ENCODE measurements around the gene ADGRF1.

The ADGRF1 gene

DNA sequence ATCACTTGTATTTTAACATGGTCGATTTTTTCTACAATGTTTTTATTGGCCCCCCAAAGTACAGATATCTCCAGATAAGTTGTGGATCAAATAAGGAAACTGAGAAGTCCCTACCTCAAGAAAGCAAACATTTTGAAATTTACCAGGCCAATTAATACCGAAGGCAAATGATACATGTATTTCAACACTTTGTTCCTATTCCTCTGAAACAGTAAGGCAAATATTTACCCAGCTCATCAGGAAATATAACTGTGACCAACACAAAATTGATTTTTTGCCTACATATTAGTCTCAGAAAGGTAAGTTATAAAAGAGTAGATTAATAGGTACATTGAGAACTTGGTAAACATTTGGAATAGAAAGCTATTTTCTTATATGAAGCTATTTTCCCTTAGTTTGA lies 69.1 kb downstream of the ADGRF1 start:
- no peak for DNase-seq

DNA sequence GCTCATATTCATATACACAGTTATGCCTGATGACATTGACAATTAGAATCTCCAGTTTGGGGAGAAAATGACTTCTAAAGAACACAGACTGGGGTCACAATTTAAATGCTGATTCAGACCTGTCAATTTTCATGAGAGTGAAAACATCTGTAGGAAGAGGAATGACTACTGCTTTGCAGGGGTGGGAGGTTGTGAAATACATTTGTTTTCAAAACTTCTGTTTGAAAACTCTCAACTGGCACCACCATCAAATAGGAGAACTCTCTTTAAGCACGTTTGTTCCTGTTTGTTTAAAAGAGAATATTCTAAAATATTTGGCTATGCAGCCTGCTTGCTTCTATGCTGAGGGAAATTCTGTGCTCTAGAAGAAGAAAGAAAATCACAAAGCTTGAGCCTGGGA lies 69.6 kb downstream of the ADGRF1 start:
- no peak for DNase-seq

DNA sequence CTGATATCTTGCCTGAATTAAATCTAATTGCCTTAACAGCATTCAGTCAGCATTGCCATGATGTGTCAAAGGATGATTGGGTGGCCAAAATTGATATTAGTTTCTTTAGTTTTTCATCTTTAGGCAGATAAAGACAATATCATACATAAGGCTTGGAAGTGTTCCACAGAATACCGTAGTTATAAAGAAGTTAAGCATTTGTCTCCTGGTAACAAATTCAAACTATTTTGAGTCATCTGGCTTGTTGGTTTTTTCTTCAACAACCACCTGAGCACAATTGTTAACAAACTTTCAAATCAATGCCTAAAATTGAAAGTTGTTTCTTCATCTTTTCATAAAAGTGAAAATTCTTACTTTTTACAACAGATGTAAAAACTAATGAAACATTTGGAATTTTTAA lies 72.9 kb downstream of the ADGRF1 start:
- DNase-seq: no peak

DNA sequence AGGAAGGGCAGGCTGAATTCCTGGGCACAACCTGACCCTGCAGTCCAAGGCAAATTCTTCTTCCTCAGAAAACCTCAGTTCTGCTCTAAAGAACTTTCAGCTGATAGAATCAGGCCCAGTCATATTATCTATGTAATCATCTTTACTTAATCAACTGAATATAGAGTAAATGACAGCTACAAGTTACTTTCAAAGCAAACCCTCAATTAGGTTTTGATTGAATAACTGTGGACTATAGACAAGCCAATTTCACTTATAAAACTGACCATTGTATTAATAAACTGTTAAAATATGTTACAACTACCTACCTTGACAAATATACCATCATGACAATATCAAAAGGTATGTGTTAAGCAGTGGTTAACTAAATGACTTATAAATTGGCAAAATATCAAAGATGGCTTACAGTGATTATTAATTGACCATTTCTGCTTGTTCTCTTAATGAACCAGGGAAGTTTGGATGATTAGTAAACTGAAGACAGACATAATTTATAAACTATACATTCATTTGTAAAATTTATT lies 74.2 kb downstream of the ADGRF1 start:
- no peak for DNase-seq

DNA sequence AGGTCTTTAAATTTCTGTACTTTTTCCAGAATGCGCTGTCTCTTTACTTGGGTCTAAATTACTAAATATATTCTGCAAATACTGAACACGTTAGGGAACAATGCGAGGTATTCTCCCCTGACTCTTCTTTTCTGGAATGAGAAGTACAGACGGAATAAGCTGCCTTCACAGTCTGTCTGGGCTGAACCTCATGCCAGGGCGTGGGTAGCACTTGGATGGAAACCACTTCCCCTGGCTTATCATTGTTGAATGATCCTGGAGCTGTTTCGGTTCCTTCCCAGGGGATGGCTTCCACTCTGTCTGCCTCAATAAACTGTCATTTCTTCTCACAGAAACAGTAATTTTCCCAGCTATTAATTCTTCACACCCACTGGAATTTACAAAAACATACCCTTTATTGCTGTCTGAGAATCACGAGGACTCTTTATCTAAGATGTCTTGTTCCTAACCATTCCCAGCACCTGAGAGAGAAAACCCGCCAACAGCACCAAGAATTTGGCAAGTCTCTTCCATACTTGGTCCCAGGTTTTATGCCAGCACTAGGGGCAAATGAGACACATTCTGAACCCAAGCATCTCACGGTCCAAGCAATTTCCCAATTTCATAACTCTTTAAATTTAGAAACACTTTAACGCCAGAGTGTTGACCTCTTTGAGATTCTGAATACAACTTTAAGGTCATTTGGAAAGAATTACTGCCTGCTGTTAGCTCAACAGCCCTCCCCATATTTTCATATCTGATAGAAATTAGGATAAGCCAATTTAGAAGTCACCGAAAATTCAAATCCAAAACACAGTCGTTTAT lies 77.2 kb downstream of the ADGRF1 start:
- no peak for DNase-seq

DNA sequence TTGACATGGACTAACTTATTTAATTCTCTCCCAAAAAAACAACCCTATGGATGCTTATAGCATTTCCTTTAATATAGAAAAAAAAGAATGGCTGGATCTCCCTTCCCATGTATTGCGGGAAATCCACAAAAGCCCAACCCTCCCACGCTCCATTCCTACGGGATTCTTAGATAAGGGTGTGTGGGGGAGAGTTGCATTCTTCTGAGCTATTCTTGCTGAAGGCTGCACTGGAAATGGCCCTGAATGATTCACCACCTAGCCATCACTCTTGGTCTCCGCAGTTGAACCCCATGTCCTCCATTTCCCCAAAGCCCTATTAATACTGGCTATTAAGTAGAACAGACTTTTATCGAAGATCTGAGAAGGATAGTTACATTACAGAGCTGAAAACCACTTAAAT lies 78.5 kb downstream of the ADGRF1 start:
- no peak for DNase-seq

DNA sequence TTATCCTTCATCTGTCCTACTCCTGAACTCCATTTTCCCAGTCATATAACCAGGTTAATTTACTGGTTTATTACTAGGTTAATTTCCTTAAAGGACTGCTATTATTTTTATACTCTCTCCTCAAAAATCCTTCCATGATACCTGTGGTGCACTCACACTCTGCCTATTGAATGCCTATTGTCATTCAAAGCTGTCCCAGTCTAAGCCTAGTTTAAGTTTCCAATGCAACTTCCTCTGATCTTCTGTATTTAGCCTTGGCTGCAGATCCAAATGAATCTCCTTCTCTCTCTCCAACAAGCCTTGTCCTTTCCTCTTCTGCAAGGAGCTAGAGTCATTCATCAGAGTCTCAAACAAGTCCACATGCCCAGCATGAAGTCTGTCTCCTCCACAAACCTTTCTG lies 79.1 kb downstream of the ADGRF1 start:
- no peak for DNase-seq

DNA sequence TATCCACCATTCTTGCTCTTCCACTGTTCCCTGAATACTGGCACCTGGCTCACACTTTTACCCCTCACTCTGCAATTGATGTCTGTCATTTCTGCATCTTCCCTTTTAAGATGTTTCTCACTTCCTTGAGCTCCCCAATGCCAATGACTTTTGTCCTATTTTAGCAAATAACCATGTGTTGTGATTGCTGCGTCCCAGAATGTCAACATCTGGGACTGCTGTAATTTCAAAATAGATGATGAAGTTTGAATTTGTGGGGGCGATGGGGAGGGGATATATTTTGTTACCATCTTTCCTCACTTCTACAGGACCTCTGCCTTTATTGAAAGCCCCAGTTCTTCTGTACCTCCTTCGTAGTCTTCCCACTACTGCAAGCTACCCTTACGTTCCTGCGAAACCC lies 80.4 kb downstream of the ADGRF1 start:
- no peak for DNase-seq

DNA sequence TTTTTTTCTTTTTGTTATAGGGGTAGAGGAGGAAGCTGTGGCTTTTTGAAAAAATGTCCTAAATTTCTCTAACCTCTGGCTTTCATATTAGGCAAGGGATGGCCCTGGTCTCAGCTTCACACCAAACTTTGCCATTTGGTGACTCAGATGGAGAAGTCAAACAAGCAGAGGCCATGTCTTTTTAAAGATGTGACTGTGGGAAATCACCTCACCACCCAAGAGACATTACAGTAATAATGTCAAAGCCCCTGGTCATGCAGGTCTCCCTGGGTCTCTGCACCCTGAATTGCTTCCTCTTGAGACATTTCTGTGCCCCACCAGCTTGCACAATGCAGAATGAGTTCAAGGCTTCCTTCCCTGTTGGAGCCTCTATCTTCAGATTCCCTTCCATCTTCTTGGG lies 80.9 kb downstream of the ADGRF1 start:
- no peak for DNase-seq

DNA sequence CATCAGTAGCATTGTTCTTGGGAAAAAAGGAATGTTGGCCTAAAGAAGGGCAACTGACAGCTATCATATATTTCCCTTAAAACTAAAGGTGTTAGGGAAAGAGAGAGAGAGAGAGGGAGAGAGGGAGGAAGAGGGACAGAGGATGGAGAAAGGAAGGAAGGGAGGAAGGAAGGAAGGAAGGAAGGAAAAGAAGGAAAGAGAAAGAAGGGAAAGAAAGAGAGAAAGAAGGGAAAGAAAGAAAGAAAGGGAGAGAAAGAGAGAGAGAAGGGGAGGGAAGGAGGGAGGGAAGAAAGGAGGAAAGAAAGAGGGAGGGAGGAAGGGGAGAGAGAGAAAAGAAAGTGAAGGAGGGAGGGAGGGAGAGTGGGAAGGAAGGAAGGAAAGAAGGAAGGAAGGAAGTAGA lies 82.7 kb downstream of the ADGRF1 start:
- no peak for DNase-seq

DNA sequence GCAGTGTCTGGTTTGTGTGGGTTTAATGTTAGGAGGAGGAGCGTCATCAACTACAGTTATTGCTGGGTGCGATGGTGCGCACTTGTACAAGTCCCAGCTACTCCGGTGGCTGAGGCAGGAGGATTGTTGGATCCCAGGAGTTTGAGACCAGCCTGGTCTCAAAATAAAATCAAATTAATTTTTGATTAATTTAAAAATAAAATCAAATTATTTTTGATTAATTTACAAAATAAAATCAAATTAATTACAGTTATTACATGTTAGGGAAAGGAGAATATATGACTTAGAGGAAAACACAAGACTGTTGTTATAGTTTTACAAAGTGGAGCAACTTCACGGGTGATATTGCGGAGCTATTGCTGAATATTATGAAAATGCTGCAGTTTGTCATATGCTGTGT lies 85.7 kb downstream of the ADGRF1 start:
- no peak for DNase-seq

DNA sequence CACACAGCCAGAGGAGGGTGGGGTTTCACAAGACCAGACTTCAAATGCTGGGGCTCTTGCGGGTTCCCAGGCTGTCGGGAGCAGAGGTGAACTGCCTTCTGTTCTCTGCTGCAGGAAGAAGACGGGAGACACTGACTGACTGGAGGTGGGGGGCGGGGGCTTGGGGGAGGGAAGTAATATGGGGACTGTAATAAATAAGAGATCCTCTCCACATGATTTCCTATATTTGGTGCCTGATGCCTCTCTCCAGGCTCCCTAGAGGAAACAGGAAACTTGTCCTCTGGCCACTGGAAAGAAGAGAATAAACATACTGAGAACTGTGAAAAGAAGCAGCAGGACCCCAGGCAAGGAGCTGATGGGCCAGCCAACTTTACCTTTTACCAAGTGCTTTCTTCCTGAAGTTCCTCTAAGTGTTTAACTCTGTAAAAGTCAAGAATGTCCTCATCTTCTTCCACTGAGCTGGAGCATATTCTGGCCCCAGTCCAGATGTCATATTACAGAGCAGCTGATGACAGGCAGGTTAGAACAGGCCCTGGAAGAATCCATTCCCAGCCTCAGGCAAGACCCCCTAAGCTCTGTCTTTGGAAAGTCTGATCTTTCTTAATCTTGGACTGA lies 87.2 kb downstream of the ADGRF1 start:
- peak; percentile 44 for DNase-seq

DNA sequence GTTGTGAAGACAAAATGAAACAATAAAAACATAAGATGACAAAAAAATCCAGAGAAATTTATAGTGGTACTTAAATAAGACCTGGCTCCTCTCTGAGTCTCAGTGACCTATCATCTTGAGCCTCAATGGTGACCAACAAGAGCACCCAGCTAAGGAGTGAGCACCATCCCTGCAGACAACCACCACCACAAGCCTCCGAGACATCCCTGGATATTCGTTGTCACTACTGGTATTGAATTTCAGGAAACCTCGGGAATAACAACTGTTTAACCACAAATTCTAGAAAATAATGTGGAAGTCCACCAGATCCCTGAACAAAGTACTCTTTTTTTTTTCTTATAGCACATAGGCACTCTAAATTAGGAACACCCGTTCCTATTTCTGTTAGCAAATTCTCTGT lies 88.2 kb downstream of the ADGRF1 start:
- no peak for DNase-seq

DNA sequence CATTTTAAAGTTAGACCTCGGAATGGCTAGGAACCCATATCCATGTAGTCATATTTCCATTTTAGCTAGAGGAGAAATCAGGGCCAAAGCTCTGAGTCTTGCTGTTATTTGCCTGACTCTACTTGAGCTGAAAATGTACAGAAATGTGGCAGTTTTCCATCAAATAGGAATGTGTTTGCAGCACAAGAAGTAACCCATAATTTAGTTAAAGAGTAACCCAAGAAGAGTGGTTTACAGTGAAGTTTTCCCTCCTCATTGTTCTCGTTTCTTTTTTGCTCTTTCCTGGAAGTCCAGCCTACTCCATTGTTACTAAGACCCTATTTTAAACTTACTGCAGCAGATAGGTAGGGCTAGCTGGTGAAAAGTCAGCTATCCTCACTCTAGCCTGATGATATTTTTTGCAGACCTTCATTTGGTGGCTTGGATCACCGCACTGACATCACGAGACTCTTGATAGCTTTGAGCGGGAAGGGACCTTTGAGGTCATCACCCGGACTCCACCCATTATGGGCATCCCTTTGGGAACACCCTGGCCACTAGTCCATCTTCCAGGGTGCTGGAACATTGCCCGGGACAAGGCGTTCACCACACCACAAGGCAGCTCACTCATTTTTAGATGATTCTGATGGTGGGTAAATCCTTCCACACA lies 92.4 kb downstream of the ADGRF1 start:
- no peak for DNase-seq

DNA sequence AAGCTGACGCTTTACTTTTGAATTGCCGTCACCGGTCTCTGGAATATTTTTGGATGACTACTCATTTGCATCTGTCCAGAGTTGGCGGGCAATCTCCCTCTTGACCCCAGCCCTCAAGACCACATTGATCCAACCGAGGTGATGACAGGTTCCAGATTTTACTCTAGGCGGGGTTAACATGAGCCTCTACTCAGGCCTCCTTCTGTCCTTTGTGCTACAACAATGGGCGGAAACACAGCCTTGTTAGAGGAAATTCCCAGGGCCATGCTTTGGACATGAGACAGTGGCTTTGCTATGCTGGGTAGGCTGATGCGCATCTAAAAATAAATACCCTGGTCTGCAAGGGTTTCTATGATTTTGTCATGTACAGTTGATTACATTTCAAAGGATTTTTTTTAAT lies 93.4 kb downstream of the ADGRF1 start:
- no peak for DNase-seq

Data from NCI-H1436 (cell line).